ENCODE data around the gene RIMKLB. TPM values are rescaled to one million over a fixed set of nuclear protein-coding genes. Genes with fewer than 3 reads are reported as not detected.

RIMKLB gene
- polyA plus RNA-seq, 1 donor (not counting 4 experiments of a cell fraction or from before 2014, with no cell fraction given): 51.1 TPM

DNA sequence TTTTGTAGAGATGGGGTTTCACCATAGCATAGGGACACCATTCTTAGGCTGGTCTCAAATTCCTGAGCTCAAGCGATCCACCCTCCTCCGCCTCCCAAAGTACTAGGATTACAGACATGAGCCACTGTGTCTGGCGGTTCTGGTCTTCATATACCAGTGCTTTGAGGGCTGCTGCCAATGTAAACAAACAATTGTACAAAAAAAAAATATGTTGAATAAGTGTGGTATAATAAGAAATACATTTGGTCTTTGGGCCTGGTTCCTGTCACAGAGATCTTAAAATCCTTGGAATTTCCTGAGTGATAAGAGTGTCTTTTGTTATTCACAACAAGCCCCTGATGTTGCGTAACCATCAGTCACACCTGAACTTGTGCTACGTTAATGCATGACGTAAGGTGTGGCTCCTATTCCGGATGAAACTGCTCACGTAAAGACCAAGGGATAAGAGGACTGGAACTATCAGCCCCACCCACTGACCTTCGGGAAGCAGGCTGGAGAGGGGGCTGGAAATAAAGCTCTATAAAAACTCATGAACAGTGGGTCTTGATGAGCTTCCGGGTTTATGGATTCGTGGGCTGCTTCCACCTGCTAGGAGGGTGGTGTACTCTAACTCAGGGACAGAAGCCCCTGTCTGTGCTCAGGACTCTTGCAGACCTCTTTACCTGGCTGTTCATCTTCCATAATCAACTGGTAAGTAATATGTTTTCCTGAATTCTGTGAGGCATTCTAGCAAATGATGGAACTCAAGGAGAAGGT, 16.5 kb upstream of the RIMKLB start:
- Histone ChIP-seq H3K9me1 (ENCODE audit: control insufficient read depth, extremely low read depth, insufficient read depth, low read length) (no peaks in the 10 kb centered on the region), H3K36me3 (ENCODE audit: control insufficient read depth in 2 of 2, extremely low read depth in 1 of 2, insufficient read depth in 2 of 2, low read length in 2 of 2) (no peaks in the 10 kb centered on the region), H4K20me1 (ENCODE audit: control insufficient read depth, extremely low read depth, insufficient read depth, low read length) (no peaks in the 10 kb centered on the region), H3K27me3 (ENCODE audit: control insufficient read depth, extremely low read depth, insufficient read depth, low read length) (no peaks in the 10 kb centered on the region), H3K79me2 (ENCODE audit: control insufficient read depth, insufficient read depth, low read length) (no peaks in the 10 kb centered on the region), H3K9me3 (ENCODE audit: control insufficient read depth, low read depth, low read length) (no peaks in the 10 kb centered on the region), H3K4me1 (ENCODE audit: control insufficient read depth, extremely low read depth, insufficient read depth, low read length) (peaks cover 39% of the 10 kb centered on the region), H2AFZ (ENCODE audit: control insufficient read depth, low read length) (peak overlapping the region; percentile 68), H3K4me2 (ENCODE audit: control insufficient read depth, extremely low read depth, insufficient read depth, low read depth, low read length) (peak overlapping the region; percentile 76), H3K27ac (ENCODE audit: control insufficient read depth, insufficient read depth, low read length) (peak overlapping the region; percentile 76), H3K4me3 (ENCODE audit: control insufficient read depth in 2 of 3, extremely low read depth in 1 of 3, insufficient read depth in 2 of 3, low read depth in 1 of 3, low read length in 3 of 3) (peak overlapping the region; percentile 39 to 69 (median 43)), H3K9ac (ENCODE audit: control insufficient read depth, extremely low read depth, insufficient read depth, low read length) (peak overlapping the region; percentile 73)
- peak; percentile 53 for FAIRE-seq
- TF ChIP-seq, protein P1, sequence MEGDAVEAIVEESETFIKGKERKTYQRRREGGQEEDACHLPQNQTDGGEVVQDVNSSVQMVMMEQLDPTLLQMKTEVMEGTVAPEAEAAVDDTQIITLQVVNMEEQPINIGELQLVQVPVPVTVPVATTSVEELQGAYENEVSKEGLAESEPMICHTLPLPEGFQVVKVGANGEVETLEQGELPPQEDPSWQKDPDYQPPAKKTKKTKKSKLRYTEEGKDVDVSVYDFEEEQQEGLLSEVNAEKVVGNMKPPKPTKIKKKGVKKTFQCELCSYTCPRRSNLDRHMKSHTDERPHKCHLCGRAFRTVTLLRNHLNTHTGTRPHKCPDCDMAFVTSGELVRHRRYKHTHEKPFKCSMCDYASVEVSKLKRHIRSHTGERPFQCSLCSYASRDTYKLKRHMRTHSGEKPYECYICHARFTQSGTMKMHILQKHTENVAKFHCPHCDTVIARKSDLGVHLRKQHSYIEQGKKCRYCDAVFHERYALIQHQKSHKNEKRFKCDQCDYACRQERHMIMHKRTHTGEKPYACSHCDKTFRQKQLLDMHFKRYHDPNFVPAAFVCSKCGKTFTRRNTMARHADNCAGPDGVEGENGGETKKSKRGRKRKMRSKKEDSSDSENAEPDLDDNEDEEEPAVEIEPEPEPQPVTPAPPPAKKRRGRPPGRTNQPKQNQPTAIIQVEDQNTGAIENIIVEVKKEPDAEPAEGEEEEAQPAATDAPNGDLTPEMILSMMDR (optimal IDR thresholded peaks at IDR 0.05 in 1 of 3, IDR thresholded peaks at IDR 0.05 in 1 of 3, conservative IDR thresholded peaks at IDR 0.05 in 1 of 3; ENCODE audit: extremely low read depth in 1 of 3, insufficient read depth in 2 of 3, low read length in 3 of 3): no peak
- TF ChIP-seq EZH2 (IDR thresholded peaks at IDR 0.05; ENCODE audit: low read length): no peak
- DNase-seq (ENCODE audit: low read depth, low spot score): peak; percentile 94
- dilution Hi-C loops (cut with MboI; ENCODE audit: extremely low pct_ligation_motif_present, low sequenced_read_pairs): no loop called here

DNA sequence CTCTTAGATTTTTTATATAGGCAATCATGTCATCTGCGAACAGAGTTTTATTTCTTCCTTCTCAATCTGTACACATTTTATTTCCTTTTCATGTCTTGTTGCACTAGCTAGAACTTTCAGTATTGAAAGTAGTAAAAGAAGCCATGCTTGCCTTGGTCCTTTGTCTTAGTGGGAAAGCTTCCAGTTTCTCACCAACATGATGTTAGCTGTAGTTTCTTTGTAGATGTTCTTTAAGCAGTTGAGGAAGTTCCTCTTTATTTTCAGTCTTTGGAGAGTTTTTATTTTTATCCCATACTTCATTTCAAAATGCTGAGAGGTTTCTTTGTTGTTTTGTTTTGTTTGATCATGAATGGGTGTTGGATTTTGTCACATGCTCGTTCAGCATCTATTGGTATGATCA, 12.7 kb upstream of the RIMKLB start:
- H3K9me1 ChIP-seq (ENCODE audit: control insufficient read depth, extremely low read depth, insufficient read depth, low read length): no peaks in the 10 kb centered on the region
- TF ChIP-seq, protein P1 (optimal IDR thresholded peaks at IDR 0.05 in 1 of 3, IDR thresholded peaks at IDR 0.05 in 1 of 3, conservative IDR thresholded peaks at IDR 0.05 in 1 of 3; ENCODE audit: extremely low read depth in 1 of 3, insufficient read depth in 2 of 3, low read length in 3 of 3): no peak
- TF ChIP-seq EZH2 (IDR thresholded peaks at IDR 0.05; ENCODE audit: low read length): no peak
- DNase-seq (ENCODE audit: low read depth, low spot score): no peak
- no peak overlapping the region for H3K9ac ChIP-seq (ENCODE audit: control insufficient read depth, extremely low read depth, insufficient read depth, low read length)
- no peaks in the 10 kb centered on the region for H3K36me3 ChIP-seq (ENCODE audit: control insufficient read depth in 2 of 2, extremely low read depth in 1 of 2, insufficient read depth in 2 of 2, low read length in 2 of 2)
- H3K9me3 ChIP-seq (ENCODE audit: control insufficient read depth, low read depth, low read length): no peaks in the 10 kb centered on the region
- no peak overlapping the region for H3K4me2 ChIP-seq (ENCODE audit: control insufficient read depth, extremely low read depth, insufficient read depth, low read depth, low read length)
- H3K27me3 ChIP-seq (ENCODE audit: control insufficient read depth, extremely low read depth, insufficient read depth, low read length): no peaks in the 10 kb centered on the region
- peaks cover 25% of the 10 kb centered on the region for H3K4me1 ChIP-seq (ENCODE audit: control insufficient read depth, extremely low read depth, insufficient read depth, low read length)
- H3K79me2 ChIP-seq (ENCODE audit: control insufficient read depth, insufficient read depth, low read length): no peaks in the 10 kb centered on the region
- H3K4me3 ChIP-seq (ENCODE audit: control insufficient read depth in 2 of 3, extremely low read depth in 1 of 3, insufficient read depth in 2 of 3, low read depth in 1 of 3, low read length in 3 of 3): no peak overlapping the region
- no peak for FAIRE-seq
- H2AFZ ChIP-seq (ENCODE audit: control insufficient read depth, low read length): no peak overlapping the region
- dilution Hi-C loops (cut with MboI; ENCODE audit: extremely low pct_ligation_motif_present, low sequenced_read_pairs): no loop called here
- H3K27ac ChIP-seq (ENCODE audit: control insufficient read depth, insufficient read depth, low read length): no peak overlapping the region
- no peaks in the 10 kb centered on the region for H4K20me1 ChIP-seq (ENCODE audit: control insufficient read depth, extremely low read depth, insufficient read depth, low read length)
